ENCODE results near the gene KCNN4. TPM values are rescaled to one million over a fixed set of nuclear protein-coding genes. Genes with fewer than 3 reads are reported as not detected.

KCNN4 gene
- total and polyA plus RNA-seq, 2 of the 13 experiments (the other 11 are each of a cell fraction or from before 2014, with no cell fraction given) = 0.13 to 0.25 TPM

DNA sequence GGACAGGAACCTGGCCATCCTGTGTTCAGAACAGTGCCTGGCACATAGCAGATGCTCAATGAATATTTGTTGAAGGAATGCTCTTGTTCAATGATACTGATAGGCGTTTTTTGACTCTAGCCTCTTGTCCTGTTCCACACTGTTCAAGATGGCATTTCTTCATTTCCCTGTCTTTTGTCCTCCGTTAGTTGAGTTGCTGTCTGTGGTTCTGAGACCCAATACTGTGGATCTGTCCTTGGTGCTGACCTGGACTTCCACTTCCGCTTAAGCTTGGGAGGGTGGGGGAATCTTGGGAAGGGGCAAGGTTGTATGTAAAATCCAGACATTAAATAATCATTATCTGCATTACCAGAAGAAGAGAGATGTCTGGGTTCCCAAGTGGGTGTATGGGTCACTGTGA, 8.3 kb upstream of the KCNN4 start (continued):
- TF ChIP-seq, protein P1, sequence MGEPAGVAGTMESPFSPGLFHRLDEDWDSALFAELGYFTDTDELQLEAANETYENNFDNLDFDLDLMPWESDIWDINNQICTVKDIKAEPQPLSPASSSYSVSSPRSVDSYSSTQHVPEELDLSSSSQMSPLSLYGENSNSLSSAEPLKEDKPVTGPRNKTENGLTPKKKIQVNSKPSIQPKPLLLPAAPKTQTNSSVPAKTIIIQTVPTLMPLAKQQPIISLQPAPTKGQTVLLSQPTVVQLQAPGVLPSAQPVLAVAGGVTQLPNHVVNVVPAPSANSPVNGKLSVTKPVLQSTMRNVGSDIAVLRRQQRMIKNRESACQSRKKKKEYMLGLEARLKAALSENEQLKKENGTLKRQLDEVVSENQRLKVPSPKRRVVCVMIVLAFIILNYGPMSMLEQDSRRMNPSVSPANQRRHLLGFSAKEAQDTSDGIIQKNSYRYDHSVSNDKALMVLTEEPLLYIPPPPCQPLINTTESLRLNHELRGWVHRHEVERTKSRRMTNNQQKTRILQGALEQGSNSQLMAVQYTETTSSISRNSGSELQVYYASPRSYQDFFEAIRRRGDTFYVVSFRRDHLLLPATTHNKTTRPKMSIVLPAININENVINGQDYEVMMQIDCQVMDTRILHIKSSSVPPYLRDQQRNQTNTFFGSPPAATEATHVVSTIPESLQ (CRISPR knock-in tag; conservative IDR thresholded peaks at IDR 0.05) = no peak
- TF ChIP-seq, protein P2, sequence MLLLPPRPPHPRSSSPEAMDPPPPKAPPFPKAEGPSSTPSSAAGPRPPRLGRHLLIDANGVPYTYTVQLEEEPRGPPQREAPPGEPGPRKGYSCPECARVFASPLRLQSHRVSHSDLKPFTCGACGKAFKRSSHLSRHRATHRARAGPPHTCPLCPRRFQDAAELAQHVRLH (CRISPR knock-in tag; IDR thresholded peaks at IDR 0.05; ENCODE audit: borderline replicate concordance, low read depth) = peak; percentile 70; the same call in 1 of the 2 replicates
- no peak for TF ChIP-seq NONO (IDR thresholded peaks at IDR 0.05)
- TF ChIP-seq NONO (CRISPR knock-in tag; conservative IDR thresholded peaks at IDR 0.05) = no peak
- TF ChIP-seq BORCS8-MEF2B (CRISPR knock-in tag; IDR thresholded peaks at IDR 0.05) = peak; percentile 83
- TF ChIP-seq SP140L (CRISPR knock-in tag; IDR thresholded peaks at IDR 0.05; ENCODE audit: borderline replicate concordance) = peak; percentile 69; the same call in 1 of the 2 replicates
- TF ChIP-seq SALL1 (CRISPR knock-in tag; IDR thresholded peaks at IDR 0.05) = peak; percentile 58; the same call in 1 of the 2 replicates
- TF ChIP-seq HDAC1 (CRISPR knock-in tag; IDR thresholded peaks at IDR 0.05) = no peak
- TF ChIP-seq, protein P3, sequence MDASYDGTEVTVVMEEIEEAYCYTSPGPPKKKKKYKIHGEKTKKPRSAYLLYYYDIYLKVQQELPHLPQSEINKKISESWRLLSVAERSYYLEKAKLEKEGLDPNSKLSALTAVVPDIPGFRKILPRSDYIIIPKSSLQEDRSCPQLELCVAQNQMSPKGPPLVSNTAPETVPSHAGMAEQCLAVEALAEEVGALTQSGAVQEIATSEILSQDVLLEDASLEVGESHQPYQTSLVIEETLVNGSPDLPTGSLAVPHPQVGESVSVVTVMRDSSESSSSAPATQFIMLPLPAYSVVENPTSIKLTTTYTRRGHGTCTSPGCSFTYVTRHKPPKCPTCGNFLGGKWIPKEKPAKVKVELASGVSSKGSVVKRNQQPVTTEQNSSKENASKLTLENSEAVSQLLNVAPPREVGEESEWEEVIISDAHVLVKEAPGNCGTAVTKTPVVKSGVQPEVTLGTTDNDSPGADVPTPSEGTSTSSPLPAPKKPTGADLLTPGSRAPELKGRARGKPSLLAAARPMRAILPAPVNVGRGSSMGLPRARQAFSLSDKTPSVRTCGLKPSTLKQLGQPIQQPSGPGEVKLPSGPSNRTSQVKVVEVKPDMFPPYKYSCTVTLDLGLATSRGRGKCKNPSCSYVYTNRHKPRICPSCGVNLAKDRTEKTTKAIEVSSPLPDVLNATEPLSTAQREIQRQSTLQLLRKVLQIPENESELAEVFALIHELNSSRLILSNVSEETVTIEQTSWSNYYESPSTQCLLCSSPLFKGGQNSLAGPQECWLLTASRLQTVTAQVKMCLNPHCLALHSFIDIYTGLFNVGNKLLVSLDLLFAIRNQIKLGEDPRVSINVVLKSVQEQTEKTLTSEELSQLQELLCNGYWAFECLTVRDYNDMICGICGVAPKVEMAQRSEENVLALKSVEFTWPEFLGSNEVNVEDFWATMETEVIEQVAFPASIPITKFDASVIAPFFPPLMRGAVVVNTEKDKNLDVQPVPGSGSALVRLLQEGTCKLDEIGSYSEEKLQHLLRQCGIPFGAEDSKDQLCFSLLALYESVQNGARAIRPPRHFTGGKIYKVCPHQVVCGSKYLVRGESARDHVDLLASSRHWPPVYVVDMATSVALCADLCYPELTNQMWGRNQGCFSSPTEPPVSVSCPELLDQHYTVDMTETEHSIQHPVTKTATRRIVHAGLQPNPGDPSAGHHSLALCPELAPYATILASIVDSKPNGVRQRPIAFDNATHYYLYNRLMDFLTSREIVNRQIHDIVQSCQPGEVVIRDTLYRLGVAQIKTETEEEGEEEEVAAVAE (CRISPR knock-in tag; IDR thresholded peaks at IDR 0.05; ENCODE audit: borderline replicate concordance) = peak; percentile 61; the same call in 1 of the 2 replicates
- no peak for TF ChIP-seq ZNF33A (CRISPR knock-in tag; IDR thresholded peaks at IDR 0.05; ENCODE audit: borderline replicate concordance)
- TF ChIP-seq, protein P4, sequence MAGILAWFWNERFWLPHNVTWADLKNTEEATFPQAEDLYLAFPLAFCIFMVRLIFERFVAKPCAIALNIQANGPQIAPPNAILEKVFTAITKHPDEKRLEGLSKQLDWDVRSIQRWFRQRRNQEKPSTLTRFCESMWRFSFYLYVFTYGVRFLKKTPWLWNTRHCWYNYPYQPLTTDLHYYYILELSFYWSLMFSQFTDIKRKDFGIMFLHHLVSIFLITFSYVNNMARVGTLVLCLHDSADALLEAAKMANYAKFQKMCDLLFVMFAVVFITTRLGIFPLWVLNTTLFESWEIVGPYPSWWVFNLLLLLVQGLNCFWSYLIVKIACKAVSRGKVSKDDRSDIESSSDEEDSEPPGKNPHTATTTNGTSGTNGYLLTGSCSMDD (CRISPR knock-in tag; IDR thresholded peaks at IDR 0.05) = no peak
- TF ChIP-seq ZNF652 (CRISPR knock-in tag; IDR thresholded peaks at IDR 0.05; ENCODE audit: borderline replicate concordance, low read depth) = no peak
- TF ChIP-seq, protein P5, sequence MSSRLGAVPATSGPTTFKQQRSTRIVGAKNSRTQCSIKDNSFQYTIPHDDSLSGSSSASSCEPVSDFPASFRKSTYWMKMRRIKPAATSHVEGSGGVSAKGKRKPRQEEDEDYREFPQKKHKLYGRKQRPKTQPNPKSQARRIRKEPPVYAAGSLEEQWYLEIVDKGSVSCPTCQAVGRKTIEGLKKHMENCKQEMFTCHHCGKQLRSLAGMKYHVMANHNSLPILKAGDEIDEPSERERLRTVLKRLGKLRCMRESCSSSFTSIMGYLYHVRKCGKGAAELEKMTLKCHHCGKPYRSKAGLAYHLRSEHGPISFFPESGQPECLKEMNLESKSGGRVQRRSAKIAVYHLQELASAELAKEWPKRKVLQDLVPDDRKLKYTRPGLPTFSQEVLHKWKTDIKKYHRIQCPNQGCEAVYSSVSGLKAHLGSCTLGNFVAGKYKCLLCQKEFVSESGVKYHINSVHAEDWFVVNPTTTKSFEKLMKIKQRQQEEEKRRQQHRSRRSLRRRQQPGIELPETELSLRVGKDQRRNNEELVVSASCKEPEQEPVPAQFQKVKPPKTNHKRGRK (CRISPR knock-in tag; IDR thresholded peaks at IDR 0.05) = no peak
- no peak for TF ChIP-seq HOXD1 (CRISPR knock-in tag; IDR thresholded peaks at IDR 0.05)
- TF ChIP-seq ZNF572 (CRISPR knock-in tag; IDR thresholded peaks at IDR 0.05) = no peak
- TF ChIP-seq RFX5 (IDR thresholded peaks at IDR 0.05; ENCODE audit: low read depth, low read length) = no peak
- TF ChIP-seq SSRP1 (CRISPR knock-in tag; IDR thresholded peaks at IDR 0.05) = no peak
- TF ChIP-seq, protein P6, sequence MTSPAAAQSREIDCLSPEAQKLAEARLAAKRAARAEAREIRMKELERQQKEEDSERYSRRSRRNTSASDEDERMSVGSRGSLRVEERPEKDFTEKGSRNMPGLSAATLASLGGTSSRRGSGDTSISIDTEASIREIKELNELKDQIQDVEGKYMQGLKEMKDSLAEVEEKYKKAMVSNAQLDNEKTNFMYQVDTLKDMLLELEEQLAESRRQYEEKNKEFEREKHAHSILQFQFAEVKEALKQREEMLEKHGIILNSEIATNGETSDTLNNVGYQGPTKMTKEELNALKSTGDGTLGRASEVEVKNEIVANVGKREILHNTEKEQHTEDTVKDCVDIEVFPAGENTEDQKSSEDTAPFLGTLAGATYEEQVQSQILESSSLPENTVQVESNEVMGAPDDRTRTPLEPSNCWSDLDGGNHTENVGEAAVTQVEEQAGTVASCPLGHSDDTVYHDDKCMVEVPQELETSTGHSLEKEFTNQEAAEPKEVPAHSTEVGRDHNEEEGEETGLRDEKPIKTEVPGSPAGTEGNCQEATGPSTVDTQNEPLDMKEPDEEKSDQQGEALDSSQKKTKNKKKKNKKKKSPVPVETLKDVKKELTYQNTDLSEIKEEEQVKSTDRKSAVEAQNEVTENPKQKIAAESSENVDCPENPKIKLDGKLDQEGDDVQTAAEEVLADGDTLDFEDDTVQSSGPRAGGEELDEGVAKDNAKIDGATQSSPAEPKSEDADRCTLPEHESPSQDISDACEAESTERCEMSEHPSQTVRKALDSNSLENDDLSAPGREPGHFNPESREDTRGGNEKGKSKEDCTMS (CRISPR knock-in tag; conservative IDR thresholded peaks at IDR 0.05) = peak; percentile 88; the same call in 1 of the 2 replicates
- TF ChIP-seq JUND (CRISPR knock-in tag; IDR thresholded peaks at IDR 0.05) = no peak
